Osteocyte (in vitro differentiated cells): ENCODE data around the gene CCNY. TPM values are rescaled to one million over a fixed set of nuclear protein-coding genes. Genes with fewer than 3 reads are reported as not detected.

Experiments used
- DNase-seq: peaks from one replicate; pipeline ENCODE4 v3.0.0; 2021; ENCODE audit warnings: mixed read lengths; ENCODE audit not compliant: unreplicated experiment; ENCODE audit errors: extremely low spot score
- H3K27ac Mint-ChIP-seq: one replicate; pipeline ENCODE4 v1.8.0; 2021; ENCODE audit warnings: mild to moderate bottlenecking, mixed read lengths; ENCODE audit not compliant: unreplicated experiment
- H3K27me3 Mint-ChIP-seq: one replicate; pipeline ENCODE4 v1.8.0; 2021; ENCODE audit warnings: mixed read lengths; ENCODE audit not compliant: unreplicated experiment
- H3K36me3 Mint-ChIP-seq: one replicate; pipeline ENCODE4 v1.8.0; 2021; ENCODE audit warnings: mixed read lengths; ENCODE audit not compliant: unreplicated experiment
- H3K4me1 Mint-ChIP-seq: one replicate; pipeline ENCODE4 v1.8.0; 2021; ENCODE audit warnings: mixed read lengths; ENCODE audit not compliant: unreplicated experiment
- H3K4me3 Mint-ChIP-seq: one replicate; pipeline ENCODE4 v1.8.0; 2021; ENCODE audit warnings: mild to moderate bottlenecking, moderate library complexity, mixed read lengths; ENCODE audit not compliant: unreplicated experiment
- H3K9me3 Mint-ChIP-seq: one replicate; pipeline ENCODE4 v1.8.0; 2021; ENCODE audit warnings: mixed read lengths; ENCODE audit not compliant: unreplicated experiment
- total RNA-seq: library from RNA; stranded (reverse); gene quantifications from 2 replicates; pipeline ENCODE4 v1.2.1, GENCODE V29; 2021
- TF ChIP-seq, protein P1 (sequence below): fragments of 200-600 bp; sonication (generic); IDR thresholded peaks from 2 replicates; pipeline ENCODE4 v1.5.0; 2021; ENCODE audit warnings: antibody characterized with exemption, mild to moderate bottlenecking, moderate library complexity

Gene CCNY
- total RNA-seq, 1 donor from 2014 or later: 76.4 TPM

DNA sequence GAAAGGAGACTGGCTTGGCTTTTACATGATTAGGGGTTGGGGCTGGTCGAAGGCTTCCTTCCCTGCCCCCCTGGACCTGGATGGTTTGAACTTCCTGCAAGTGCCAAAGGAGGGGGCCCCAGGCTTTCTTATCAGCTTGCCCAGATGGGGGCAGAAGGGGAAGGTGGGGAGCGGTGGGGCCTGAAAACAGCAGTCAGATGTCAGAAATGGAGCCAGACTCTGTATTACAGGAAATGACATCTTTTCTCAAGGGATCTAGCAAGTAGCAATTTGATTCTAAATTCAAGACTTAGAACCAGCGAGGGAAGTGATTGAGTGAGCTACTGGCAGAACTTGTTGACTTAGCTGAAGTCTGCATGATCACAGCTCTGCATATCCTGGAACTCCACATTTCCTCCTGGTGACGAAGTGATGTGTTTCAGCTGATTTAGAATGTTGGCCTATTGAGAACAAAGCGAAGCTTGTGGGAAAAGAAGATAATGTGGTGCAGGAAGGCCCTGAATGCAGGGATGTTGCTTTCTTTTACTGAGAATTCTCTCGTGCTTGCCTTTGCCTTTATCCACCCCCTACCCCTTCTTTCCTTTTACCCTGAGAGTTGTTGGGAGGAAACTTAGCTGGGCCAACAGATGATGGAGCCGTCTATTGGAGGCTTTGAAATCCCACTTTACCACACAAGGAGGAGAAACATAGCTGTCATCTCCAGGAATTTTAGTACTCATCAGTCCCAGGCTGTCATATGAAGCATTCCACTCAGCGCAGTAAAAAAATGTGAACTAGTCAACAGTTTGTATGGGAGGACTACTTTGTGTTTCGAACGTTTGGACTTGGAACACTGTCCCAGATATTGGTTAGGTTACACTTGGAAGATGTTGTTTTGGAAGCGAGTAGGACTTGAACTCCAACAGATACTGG is 43.2 kb downstream of the CCNY start:
- H3K9me3 Mint-ChIP-seq: no peaks in the 10 kb centered on the region
- H3K4me3 Mint-ChIP-seq: peak overlapping the region; percentile 7
- peak overlapping the region; percentile 94 for H3K27ac Mint-ChIP-seq
- peaks cover 4% of the 10 kb centered on the region for H3K36me3 Mint-ChIP-seq
- peaks cover 38% of the 10 kb centered on the region for H3K4me1 Mint-ChIP-seq
- no peak for DNase-seq
- H3K27me3 Mint-ChIP-seq: no peaks in the 10 kb centered on the region
- TF ChIP-seq, protein P1, sequence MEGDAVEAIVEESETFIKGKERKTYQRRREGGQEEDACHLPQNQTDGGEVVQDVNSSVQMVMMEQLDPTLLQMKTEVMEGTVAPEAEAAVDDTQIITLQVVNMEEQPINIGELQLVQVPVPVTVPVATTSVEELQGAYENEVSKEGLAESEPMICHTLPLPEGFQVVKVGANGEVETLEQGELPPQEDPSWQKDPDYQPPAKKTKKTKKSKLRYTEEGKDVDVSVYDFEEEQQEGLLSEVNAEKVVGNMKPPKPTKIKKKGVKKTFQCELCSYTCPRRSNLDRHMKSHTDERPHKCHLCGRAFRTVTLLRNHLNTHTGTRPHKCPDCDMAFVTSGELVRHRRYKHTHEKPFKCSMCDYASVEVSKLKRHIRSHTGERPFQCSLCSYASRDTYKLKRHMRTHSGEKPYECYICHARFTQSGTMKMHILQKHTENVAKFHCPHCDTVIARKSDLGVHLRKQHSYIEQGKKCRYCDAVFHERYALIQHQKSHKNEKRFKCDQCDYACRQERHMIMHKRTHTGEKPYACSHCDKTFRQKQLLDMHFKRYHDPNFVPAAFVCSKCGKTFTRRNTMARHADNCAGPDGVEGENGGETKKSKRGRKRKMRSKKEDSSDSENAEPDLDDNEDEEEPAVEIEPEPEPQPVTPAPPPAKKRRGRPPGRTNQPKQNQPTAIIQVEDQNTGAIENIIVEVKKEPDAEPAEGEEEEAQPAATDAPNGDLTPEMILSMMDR: no peak

GRCh38 chr10:35382096-35382495 is 45.8 kb downstream of the CCNY start:
- H3K9me3 Mint-ChIP-seq: no peaks in the 10 kb centered on the region
- no peak for DNase-seq
- no peaks in the 10 kb centered on the region for H3K36me3 Mint-ChIP-seq
- peaks cover 49% of the 10 kb centered on the region for H3K4me1 Mint-ChIP-seq
- no peak overlapping the region for H3K27ac Mint-ChIP-seq
- no peak overlapping the region for H3K4me3 Mint-ChIP-seq
- no peaks in the 10 kb centered on the region for H3K27me3 Mint-ChIP-seq
- TF ChIP-seq, protein P1: no peak

- TF ChIP-seq, protein P1: no peak
- H3K9me3 Mint-ChIP-seq: no peaks in the 10 kb centered on the region
- H3K27me3 Mint-ChIP-seq: no peaks in the 10 kb centered on the region
- H3K4me1 Mint-ChIP-seq: peaks cover 44% of the 10 kb centered on the region
- DNase-seq: no peak
- H3K27ac Mint-ChIP-seq: no peak overlapping the region
- H3K4me3 Mint-ChIP-seq: no peak overlapping the region
- no peaks in the 10 kb centered on the region for H3K36me3 Mint-ChIP-seq
Measured at GRCh38 chr10:35384265-35384868, 48.1 kb downstream of the CCNY start.

GRCh38 chr10:35386594-35387174 is 50.4 kb downstream of the CCNY start:
- DNase-seq: no peak
- H3K36me3 Mint-ChIP-seq: peaks cover under 1% of the 10 kb centered on the region
- peaks cover 10% of the 10 kb centered on the region for H3K9me3 Mint-ChIP-seq
- no peak overlapping the region for H3K4me3 Mint-ChIP-seq
- TF ChIP-seq, protein P1: no peak
- peaks cover 29% of the 10 kb centered on the region for H3K4me1 Mint-ChIP-seq
- H3K27me3 Mint-ChIP-seq: no peaks in the 10 kb centered on the region
- peak overlapping the region; percentile 65 for H3K27ac Mint-ChIP-seq

- Mint-ChIP-seq H3K4me1 (peaks cover 25% of the 10 kb centered on the region), H3K27me3 (no peaks in the 10 kb centered on the region), H3K27ac (peak overlapping the region; percentile 65), H3K9me3 (peaks cover 12% of the 10 kb centered on the region), H3K36me3 (peaks cover 2% of the 10 kb centered on the region), H3K4me3 (no peak overlapping the region)
- TF ChIP-seq, protein P1: no peak
- DNase-seq: no peak
Measured at GRCh38 chr10:35387768-35388167, 51.5 kb downstream of the CCNY start.
